ENCODE results near the gene CNTNAP5.

DNA sequence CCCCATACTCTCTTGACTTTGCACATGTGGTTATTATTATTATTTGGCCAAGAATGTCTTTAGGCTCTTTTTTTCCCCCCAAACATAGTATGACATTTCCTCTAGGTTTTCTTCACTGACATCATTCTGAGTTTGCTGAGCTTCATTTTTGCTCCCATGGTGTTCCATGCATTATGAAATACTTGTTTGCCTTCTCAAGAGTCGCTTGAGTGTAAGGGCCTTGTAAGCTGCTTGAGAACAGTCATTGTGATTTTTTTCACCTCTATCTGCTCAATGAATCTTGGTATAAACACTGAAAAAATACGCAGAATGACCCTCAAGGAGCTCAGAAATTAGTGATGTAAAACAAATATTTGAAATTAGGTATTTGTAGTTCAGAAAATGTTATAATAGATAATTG lies 688.9 kb downstream of the CNTNAP5 start:
- TF ChIP-seq CTCF (IDR thresholded peaks at IDR 0.05; ENCODE audit: poor library complexity) (no peak), EZH2 (IDR thresholded peaks at IDR 0.05; ENCODE audit: borderline replicate concordance) (no peak), EZH2phosphoT487 (IDR thresholded peaks at IDR 0.05; ENCODE audit: low read depth, severe bottlenecking, unreplicated experiment) (no peak)
